Measurements from ENCODE around the gene GPR37.

DNA sequence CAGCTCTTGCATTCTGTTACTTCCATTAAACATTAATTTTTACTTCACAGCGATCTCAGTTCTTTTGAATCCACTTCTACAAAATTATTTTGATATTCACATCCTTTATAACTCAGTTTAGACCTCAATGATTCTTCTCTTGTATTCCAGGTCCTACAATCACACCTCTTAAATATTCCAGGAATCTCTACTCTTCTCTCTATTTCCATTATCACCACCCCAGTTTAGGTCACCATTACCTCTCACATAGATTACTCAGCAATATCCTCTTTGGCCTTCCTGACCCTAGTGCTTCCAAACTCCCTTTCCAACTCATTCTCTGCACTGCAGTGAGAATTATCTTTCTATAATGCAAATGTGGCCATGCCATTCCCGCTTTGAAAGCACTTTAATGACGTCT, 27.1 kb upstream of the GPR37 start:
- no peak for TF ChIP-seq POLR2A (IDR thresholded peaks at IDR 0.05)
- TF ChIP-seq, protein P1, sequence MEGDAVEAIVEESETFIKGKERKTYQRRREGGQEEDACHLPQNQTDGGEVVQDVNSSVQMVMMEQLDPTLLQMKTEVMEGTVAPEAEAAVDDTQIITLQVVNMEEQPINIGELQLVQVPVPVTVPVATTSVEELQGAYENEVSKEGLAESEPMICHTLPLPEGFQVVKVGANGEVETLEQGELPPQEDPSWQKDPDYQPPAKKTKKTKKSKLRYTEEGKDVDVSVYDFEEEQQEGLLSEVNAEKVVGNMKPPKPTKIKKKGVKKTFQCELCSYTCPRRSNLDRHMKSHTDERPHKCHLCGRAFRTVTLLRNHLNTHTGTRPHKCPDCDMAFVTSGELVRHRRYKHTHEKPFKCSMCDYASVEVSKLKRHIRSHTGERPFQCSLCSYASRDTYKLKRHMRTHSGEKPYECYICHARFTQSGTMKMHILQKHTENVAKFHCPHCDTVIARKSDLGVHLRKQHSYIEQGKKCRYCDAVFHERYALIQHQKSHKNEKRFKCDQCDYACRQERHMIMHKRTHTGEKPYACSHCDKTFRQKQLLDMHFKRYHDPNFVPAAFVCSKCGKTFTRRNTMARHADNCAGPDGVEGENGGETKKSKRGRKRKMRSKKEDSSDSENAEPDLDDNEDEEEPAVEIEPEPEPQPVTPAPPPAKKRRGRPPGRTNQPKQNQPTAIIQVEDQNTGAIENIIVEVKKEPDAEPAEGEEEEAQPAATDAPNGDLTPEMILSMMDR (IDR thresholded peaks at IDR 0.05), result no peak

Measured in Peyer's patch (tissue), 4 donors.